ENCODE measurements around the gene NET1.

DNA sequence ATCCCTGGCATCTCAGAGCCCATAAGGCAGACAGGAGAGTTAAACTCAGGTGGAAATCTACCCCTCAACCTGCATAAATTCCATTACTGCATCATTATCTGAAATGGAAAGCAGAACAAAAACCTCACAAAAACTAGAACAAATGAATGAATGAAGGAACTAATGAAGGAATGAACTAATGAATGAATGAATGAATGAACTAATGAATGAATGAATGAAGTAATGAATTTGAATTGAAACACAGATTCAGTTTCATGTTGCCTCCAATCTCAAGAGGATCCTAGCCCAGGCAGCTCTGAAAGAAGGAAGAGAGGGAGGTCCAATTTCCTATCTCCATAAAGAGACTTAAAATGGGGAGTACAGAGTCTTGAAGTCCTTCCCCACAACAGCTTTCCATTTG, 49.5 kb upstream of the NET1 start:
- TF ChIP-seq CTCF (IDR thresholded peaks at IDR 0.05): no peak
- TF ChIP-seq EP300 (IDR thresholded peaks at IDR 0.05): no peak
